NB4 (cell line): ENCODE results near the gene NETO2.
"Not testable (repeated sequence)": the region's sequence is repeated elsewhere in the genome, so short reads cannot be mapped to it uniquely, and the experiment has no call there.

Source experiments
- DNase-seq: peaks from one replicate; pipeline ENCODE4 v3.0.0; 2010; ENCODE audit warnings: low read depth
- H3K4me3 ChIP-seq: one replicate; pipeline ENCODE4 v1.5.1; 2011; ENCODE audit warnings: mild to moderate bottlenecking, low read depth, low read length, moderate library complexity
- CTCF ChIP-seq: IDR thresholded peaks from one replicate; pipeline ENCODE4 v1.5.1; 2012; ENCODE audit warnings: low read depth, low read length
- MAX ChIP-seq: IDR thresholded peaks from 2 replicates; pipeline ENCODE4 v1.6.1; 2011; ENCODE audit warnings: low read depth, low read length
- MYC ChIP-seq: IDR thresholded peaks from 2 replicates; pipeline ENCODE4 v1.6.1; 2011; ENCODE audit warnings: low read depth, low read length
- POLR2A ChIP-seq: IDR thresholded peaks from 2 replicates; pipeline ENCODE4 v1.6.1; 2011; ENCODE audit warnings: mild to moderate bottlenecking; ENCODE audit not compliant: insufficient read length; ENCODE audit errors: extremely low read depth

Gene NETO2

GRCh38 chr16:47129755-47130435 lies 13.8 kb downstream of the NETO2 start:
- no peak overlapping the region for H3K4me3 ChIP-seq
- DNase-seq, result no peak
- TF ChIP-seq CTCF, result no peak
- TF ChIP-seq MYC, result no peak
- TF ChIP-seq POLR2A, result no peak
- no peak for TF ChIP-seq MAX

- DNase-seq, result no peak
- no peak overlapping the region for H3K4me3 ChIP-seq
- TF ChIP-seq POLR2A, result no peak
These were observed 16.2 kb downstream of the NETO2 start for GRCh38 chr16:47127541-47127940.

- H3K4me3 ChIP-seq, result no peak overlapping the region
- TF ChIP-seq POLR2A (no peak), MYC (no peak), MAX (no peak), CTCF (no peak)
- DNase-seq, result no peak
These were observed 18.0 kb downstream of the NETO2 start for GRCh38 chr16:47125757-47126156.

GRCh38 chr16:47113130-47113529 lies 30.6 kb downstream of the NETO2 start:
- no peak for DNase-seq
- no peak for TF ChIP-seq MAX
- no peak for TF ChIP-seq MYC
- no peak for TF ChIP-seq POLR2A
- TF ChIP-seq CTCF, result no peak
- no peak overlapping the region for H3K4me3 ChIP-seq

GRCh38 chr16:47110939-47111338 lies 32.8 kb downstream of the NETO2 start:
- no peak for TF ChIP-seq MYC
- peak; percentile 12 for TF ChIP-seq CTCF
- H3K4me3 ChIP-seq, result no peak overlapping the region
- DNase-seq, result peak; percentile 19

- H3K4me3 ChIP-seq, result no peak overlapping the region
- TF ChIP-seq POLR2A (no peak), MAX (no peak), MYC (no peak), CTCF (no peak)
- no peak for DNase-seq
These were observed 34.4 kb downstream of the NETO2 start for GRCh38 chr16:47109361-47109760.

GRCh38 chr16:47102921-47103320 lies 40.8 kb downstream of the NETO2 start:
- DNase-seq, H3K4me3 ChIP-seq: not testable (repeated sequence)

- H3K4me3 ChIP-seq, DNase-seq: not testable (repeated sequence)
These were observed 46.6 kb downstream of the NETO2 start for GRCh38 chr16:47097154-47097553.
